Suprapubic skin (tissue), 3 donors: ENCODE measurements around the gene LYZL6.

ENCODE experiments used
- POLR2A ChIP-seq, 2 donors: fragments of 450-650 bp; IDR thresholded peaks; one replicate each; pipeline ENCODE4 v1.6.1; 2017; ENCODE audit warnings: antibody characterized with exemption in 2 of 2, mild to moderate bottlenecking in 2 of 2, moderate library complexity in 2 of 2
- TF ChIP-seq, protein P1 (sequence below), 2 donors: fragments of 200-600 bp in 1 of 2; fragments of 450-650 bp in 1 of 2; sonication (generic) in 1 of 2; IDR thresholded peaks; one replicate each; pipeline ENCODE4 v1.5.1; 2016 to 2019; ENCODE audit warnings: antibody characterized with exemption in 2 of 2, mild to moderate bottlenecking in 1 of 2, moderate library complexity in 1 of 2

DNA sequence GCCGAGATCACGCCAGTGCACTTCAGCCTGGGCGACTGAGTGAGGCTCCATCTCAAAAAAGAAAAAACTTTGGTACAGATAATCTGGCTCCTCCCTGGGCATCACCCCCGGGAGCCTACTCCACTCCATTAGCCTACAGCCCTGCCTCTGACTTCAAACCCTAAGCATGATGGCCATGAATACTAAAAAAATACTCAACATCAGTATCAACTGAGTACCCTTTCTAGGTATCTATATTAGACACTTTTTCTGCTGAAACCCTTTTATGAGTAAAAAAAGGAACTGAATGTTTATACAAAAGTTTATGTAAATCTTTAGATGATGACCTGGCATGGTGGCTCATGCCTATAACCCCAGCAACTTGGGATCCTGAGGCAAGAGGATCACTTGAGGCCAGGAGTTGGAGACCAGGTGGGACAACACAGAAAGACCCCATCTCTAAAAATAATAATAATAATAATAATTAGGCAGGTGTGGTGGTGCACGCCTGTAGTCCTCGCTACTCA is 19.9 kb downstream of the LYZL6 start:
- TF ChIP-seq, protein P1, sequence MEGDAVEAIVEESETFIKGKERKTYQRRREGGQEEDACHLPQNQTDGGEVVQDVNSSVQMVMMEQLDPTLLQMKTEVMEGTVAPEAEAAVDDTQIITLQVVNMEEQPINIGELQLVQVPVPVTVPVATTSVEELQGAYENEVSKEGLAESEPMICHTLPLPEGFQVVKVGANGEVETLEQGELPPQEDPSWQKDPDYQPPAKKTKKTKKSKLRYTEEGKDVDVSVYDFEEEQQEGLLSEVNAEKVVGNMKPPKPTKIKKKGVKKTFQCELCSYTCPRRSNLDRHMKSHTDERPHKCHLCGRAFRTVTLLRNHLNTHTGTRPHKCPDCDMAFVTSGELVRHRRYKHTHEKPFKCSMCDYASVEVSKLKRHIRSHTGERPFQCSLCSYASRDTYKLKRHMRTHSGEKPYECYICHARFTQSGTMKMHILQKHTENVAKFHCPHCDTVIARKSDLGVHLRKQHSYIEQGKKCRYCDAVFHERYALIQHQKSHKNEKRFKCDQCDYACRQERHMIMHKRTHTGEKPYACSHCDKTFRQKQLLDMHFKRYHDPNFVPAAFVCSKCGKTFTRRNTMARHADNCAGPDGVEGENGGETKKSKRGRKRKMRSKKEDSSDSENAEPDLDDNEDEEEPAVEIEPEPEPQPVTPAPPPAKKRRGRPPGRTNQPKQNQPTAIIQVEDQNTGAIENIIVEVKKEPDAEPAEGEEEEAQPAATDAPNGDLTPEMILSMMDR (IDR thresholded peaks at IDR 0.05): no peak
- TF ChIP-seq POLR2A (IDR thresholded peaks at IDR 0.05): no peak
